ENCODE measurements around the gene C2CD5. TPM values are rescaled to one million over a fixed set of nuclear protein-coding genes. Genes with fewer than 3 reads are reported as not detected.
A peak's percentile ranks its signal among the peaks of the same experiment; 100 is the strongest.

Gene C2CD5
- 115 and 122 TPM in 2 replicates for total RNA-seq
- long read RNA-seq, full-length matches to known transcripts, result 29 of 130 reads
- long read RNA-seq, partial matches to known transcripts, result 74 of 130 reads
- long read RNA-seq, other reads (novel, unspliced or antisense), result 27 of 130 reads

DNA sequence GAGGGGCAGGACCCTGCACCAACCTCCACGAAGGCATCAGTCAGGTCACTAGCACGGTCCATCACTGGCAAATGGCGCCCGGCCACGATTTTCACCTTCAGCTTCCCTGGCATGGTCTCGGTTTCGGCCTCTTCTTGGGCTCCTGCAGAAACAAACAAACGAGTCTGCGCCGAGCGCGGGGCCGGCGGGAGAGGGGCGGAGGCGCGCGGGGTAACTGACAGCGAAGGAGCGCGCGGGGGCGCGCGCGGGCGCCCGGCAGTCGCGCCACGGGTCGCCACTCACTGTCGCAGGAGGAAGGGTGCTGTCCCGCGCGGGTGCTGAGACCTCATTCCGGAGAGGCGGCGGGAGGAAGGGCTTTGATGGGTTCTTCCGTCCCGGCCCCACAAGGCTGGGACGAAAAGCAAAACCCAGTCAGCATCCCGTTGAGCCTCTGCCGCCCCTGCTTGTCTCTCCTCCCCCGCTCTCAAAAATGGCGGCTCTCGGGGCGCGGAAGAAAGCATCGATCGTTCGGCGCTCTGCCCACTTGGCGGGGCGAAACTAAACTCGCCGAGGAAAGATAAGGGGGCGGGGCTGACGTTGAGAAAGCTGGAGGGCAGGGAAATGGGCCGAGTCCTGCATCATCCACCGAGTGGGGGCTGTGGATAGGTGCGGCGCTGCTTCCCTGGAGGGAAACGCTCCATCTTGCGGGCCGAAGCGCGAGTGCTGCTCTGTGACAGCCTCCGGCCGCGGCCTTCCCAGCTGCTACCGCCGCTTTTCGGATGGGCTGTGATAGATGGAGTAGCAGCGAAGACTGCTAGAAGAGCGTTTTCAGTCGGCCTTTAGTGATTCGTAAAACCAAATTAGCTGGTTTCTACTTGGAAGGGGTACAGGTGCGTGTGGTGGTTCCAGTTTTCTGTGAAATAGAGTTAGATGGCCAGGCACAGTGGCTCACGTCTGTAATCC lies at the start of gene C2CD5:
Gene C2CD5 (minus strand): TSS at position 505 of the 942 bp plus-strand sequence. CDS start 392 bp downstream, at position 113.
- TF ChIP-seq CTCF (IDR thresholded peaks at IDR 0.05; ENCODE audit: unreplicated experiment), result peak; percentile 51
- Mint-ChIP-seq H3K36me3 (ENCODE audit: insufficient read depth) (peaks cover 13% of the 10 kb centered on the region), H3K4me1 (ENCODE audit: low read depth) (peaks cover 24% of the 10 kb centered on the region), H3K27me3 (no peaks in the 10 kb centered on the region), H3K27ac (peak within 1 kb of the TSS; percentile 96), H3K4me3 (ENCODE audit: low read depth) (peak within 1 kb of the TSS; percentile 88), H3K9me3 (ENCODE audit: low read depth) (peaks cover 3% of the 10 kb centered on the region)
- DNase-seq (ENCODE audit: low spot score, unreplicated experiment), result peak; percentile 98

DNA sequence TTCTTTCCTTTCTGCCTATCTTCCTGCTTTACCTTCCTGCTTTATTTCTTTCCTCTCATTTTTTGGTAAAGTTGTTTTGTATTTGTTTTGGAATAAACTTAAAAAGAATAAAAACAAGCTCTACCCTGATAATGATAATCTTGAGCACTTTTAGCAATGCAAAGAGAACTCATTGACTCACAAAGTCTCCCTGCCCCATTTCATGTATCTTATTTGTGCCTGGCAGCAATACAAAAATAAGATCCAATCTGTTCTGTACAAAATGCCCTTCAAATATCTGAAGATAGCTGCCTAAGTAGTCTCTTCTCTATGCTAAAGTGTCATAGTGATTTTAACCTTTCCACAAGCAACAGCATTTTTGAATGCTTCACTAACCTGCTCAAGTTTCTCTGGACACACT lies 49.5 kb upstream of the C2CD5 start:
- no peak for DNase-seq (ENCODE audit: low spot score, unreplicated experiment)
- H3K36me3 Mint-ChIP-seq (ENCODE audit: insufficient read depth), result no peaks in the 10 kb centered on the region
- H3K4me3 Mint-ChIP-seq (ENCODE audit: low read depth), result no peak overlapping the region
- peak overlapping the region; percentile 22 for H3K27ac Mint-ChIP-seq
- no peak for TF ChIP-seq CTCF (IDR thresholded peaks at IDR 0.05; ENCODE audit: unreplicated experiment)
- H3K27me3 Mint-ChIP-seq, result no peaks in the 10 kb centered on the region
- peaks cover 3% of the 10 kb centered on the region for H3K9me3 Mint-ChIP-seq (ENCODE audit: low read depth)
- H3K4me1 Mint-ChIP-seq (ENCODE audit: low read depth), result peaks cover 20% of the 10 kb centered on the region

GRCh38 chr12:22588817-22589216 lies 44.5 kb upstream of the C2CD5 start:
- no peak for TF ChIP-seq CTCF (IDR thresholded peaks at IDR 0.05; ENCODE audit: unreplicated experiment)
- Mint-ChIP-seq H3K4me1 (ENCODE audit: low read depth) (peaks cover 12% of the 10 kb centered on the region), H3K9me3 (ENCODE audit: low read depth) (peaks cover 6% of the 10 kb centered on the region), H3K36me3 (ENCODE audit: insufficient read depth) (no peaks in the 10 kb centered on the region), H3K27ac (peak overlapping the region; percentile 39), H3K4me3 (ENCODE audit: low read depth) (no peak overlapping the region), H3K27me3 (no peaks in the 10 kb centered on the region)
- no peak for DNase-seq (ENCODE audit: low spot score, unreplicated experiment)

DNA sequence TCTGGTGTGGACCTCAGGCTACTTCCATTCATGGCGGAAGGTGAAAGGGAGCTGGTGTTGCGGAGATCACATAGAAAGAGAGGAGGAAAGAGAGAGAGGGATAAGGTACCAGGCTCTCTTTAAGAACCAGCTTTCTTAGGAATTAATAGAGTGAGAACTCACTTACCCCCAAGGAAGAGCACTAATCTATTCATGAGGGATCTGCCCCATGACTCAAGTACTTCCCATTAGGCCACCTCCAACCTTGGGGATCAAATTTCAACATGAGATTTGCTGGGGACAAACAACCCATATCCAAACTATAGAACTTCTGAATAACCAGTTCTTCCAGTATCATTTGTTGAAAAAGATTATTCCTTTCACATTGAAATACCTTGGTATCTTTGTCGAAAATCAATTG lies 34.0 kb upstream of the C2CD5 start:
- TF ChIP-seq CTCF (IDR thresholded peaks at IDR 0.05; ENCODE audit: unreplicated experiment), result no peak
- Mint-ChIP-seq H3K4me1 (ENCODE audit: low read depth) (no peaks in the 10 kb centered on the region), H3K27me3 (no peaks in the 10 kb centered on the region), H3K36me3 (ENCODE audit: insufficient read depth) (no peaks in the 10 kb centered on the region), H3K9me3 (ENCODE audit: low read depth) (peaks cover 9% of the 10 kb centered on the region), H3K27ac (no peak overlapping the region), H3K4me3 (ENCODE audit: low read depth) (no peak overlapping the region)
- no peak for DNase-seq (ENCODE audit: low spot score, unreplicated experiment)

- Mint-ChIP-seq H3K36me3 (ENCODE audit: insufficient read depth) (no peaks in the 10 kb centered on the region), H3K27ac (no peak overlapping the region), H3K27me3 (no peaks in the 10 kb centered on the region), H3K4me3 (ENCODE audit: low read depth) (no peak overlapping the region), H3K4me1 (ENCODE audit: low read depth) (no peaks in the 10 kb centered on the region), H3K9me3 (ENCODE audit: low read depth) (peaks cover 9% of the 10 kb centered on the region)
- TF ChIP-seq CTCF (IDR thresholded peaks at IDR 0.05; ENCODE audit: unreplicated experiment), result no peak
- no peak for DNase-seq (ENCODE audit: low spot score, unreplicated experiment)
These were observed 33.3 kb upstream of the C2CD5 start for GRCh38 chr12:22577667-22578066.

Data from progenitor cell of endocrine pancreas (in vitro differentiated cells).